Subcutaneous adipose tissue (tissue), 4 donors: ENCODE data around the gene C6orf52. TPM values are rescaled to one million over a fixed set of nuclear protein-coding genes. Genes with fewer than 3 reads are reported as not detected.

ENCODE experiments used
- total RNA-seq, 4 donors: library from RNA; depleted of rRNA; stranded (reverse); fragments of >200 nt; gene quantifications; one replicate each; pipeline ENCODE4 v1.1.0, GENCODE V29; 2016
- TF ChIP-seq, protein P1 (sequence below): fragments of 450-650 bp; IDR thresholded peaks from one replicate; pipeline ENCODE4 v1.5.1; 2016; ENCODE audit warnings: low read depth, mild to moderate bottlenecking, control low read depth, antibody characterized with exemption, moderate library complexity

The C6orf52 gene
- total RNA-seq, 4 donors from 2014 or later, result 1.3 TPM; not detected in 3

DNA sequence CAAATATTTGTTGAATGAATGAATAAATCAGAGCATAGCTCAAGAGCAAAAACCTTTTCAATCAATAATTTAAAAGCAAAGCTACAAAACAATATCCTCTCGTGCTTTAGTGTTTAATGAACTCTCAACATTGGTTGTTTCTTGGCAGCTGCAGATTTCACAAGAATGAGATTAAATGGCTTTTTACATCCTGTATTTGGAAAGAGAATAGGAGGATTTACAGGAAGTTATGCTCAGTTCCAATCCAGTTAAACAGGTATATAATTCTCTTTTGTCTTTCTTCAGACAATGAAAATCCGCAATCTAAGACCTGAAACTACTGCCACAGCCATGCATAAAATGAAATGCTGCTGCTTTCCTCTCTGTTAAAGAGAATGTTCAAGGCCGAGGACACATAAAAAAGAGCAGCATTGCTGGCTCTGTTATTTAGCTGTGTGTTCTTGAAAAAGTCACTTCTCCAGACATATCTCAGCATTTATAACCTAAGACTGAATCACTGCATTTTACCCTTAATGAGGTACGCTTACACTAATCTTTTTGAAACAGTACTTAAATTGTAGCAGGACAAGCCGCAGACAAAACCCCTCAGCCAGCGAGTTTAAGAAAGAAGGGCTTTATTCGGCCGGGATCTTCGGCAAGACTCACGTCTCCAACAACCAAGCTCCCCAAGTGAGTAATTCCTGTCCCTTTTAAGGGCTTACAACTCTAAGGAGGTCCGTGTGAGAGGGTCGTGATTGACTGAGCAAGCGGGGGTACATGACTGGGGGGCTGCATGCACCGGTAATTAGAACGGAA is 3.6 kb downstream of the C6orf52 start:
- TF ChIP-seq, protein P1, sequence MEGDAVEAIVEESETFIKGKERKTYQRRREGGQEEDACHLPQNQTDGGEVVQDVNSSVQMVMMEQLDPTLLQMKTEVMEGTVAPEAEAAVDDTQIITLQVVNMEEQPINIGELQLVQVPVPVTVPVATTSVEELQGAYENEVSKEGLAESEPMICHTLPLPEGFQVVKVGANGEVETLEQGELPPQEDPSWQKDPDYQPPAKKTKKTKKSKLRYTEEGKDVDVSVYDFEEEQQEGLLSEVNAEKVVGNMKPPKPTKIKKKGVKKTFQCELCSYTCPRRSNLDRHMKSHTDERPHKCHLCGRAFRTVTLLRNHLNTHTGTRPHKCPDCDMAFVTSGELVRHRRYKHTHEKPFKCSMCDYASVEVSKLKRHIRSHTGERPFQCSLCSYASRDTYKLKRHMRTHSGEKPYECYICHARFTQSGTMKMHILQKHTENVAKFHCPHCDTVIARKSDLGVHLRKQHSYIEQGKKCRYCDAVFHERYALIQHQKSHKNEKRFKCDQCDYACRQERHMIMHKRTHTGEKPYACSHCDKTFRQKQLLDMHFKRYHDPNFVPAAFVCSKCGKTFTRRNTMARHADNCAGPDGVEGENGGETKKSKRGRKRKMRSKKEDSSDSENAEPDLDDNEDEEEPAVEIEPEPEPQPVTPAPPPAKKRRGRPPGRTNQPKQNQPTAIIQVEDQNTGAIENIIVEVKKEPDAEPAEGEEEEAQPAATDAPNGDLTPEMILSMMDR, result no peak

DNA sequence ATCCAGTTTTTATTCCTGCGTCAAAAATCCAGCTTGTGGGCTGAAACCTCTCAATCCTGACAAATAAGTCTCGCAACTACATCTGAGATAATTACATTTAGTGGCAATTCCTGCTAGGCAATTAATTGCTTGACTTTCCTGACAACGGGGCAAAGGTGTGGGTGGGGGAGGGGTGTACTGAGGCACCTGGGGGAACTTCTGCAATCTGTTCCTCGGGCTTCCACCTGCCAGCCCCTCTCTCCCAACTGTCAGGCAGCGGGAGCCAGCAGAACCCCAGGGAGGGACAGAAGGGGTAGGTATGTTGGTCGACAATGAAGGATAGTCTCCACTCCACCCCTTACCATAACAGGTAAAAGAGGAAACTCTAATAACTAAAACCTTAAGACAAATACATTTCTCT is 6.8 kb downstream of the C6orf52 start:
- TF ChIP-seq, protein P1, result no peak

GRCh38 chr6:10686901-10687300 is 7.5 kb downstream of the C6orf52 start:
- TF ChIP-seq, protein P1, result no peak

- TF ChIP-seq, protein P1, result no peak
These were observed 9.1 kb downstream of the C6orf52 start for GRCh38 chr6:10685092-10685915.

DNA sequence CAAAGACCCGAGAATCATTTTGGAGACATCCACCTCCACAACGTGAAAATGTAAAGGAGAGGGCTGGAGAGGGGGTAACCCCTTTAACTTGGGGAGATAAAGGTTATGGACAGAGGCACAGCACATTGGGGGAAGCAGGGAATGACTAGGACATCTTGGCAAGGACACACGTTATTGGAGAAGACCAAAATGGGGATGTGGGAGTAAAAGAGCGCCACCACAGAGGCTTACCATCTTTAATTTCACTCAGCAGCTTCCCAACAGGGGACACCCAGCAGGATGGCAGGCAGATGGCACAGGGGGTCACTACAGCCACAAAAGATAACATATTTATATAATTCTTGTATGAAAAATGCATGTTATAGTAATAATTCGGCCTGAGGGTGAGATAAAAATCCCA is 9.8 kb downstream of the C6orf52 start:
- TF ChIP-seq, protein P1, result no peak

DNA sequence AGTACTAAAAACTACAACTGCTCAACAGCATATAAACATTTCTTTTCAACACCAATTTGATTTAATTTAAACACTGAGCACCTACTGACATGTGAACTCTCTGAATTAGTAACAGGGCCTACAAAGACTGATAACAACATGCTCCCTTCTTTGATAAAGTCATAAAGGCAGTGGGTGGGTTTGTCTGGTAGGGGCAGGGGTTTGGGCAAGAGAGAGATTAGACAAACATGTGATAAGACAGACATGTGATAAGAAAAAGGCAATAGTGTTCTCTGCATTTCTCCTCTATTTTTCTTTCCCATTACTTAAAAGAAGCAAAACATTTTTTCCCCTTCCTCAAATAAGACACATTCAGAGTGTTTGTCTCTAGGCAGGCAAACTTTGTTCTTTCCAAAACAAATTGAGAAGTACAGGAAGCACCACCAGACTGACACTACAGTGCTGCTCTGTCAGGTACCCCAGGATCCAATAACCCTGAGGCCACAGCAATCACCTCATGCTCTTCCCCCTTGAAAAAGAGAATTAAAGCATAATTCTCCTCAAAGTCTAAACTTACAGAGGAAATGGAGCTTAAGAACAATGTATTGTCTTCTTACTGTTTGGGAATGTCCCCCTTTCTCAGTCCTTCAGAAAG is 11.9 kb downstream of the C6orf52 start:
- TF ChIP-seq, protein P1, result no peak

GRCh38 chr6:10681795-10682194 is 12.6 kb downstream of the C6orf52 start:
- TF ChIP-seq, protein P1, result no peak
